ENCODE results near the gene IL2RG.

DNA sequence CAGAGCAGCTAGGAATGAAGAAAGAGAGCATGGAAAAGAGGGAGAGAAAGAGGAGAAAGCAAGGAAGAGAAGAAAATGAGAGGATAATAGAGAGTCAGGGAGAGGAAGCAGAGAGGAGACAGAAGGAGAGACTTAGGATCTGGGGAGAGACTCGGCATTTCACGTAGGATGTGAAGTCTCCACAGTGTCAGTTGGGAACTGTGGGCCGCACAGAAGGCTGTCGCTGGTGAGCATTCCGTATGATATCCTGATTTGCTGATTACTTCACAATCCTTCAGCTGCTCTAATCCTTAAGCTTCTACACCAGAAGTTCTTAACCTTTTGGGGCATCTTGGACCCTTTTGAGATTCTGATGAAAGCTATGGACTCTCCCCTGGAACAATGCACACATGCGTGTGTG lies 47.2 kb upstream of the IL2RG start:
- no peak for TF ChIP-seq CTCF (IDR thresholded peaks at IDR 0.05)
- TF ChIP-seq POLR2A (IDR thresholded peaks at IDR 0.05) = no peak

Data from Peyer's patch (tissue), 4 donors.